ENCODE data around the gene ISYNA1.

Gene ISYNA1

DNA sequence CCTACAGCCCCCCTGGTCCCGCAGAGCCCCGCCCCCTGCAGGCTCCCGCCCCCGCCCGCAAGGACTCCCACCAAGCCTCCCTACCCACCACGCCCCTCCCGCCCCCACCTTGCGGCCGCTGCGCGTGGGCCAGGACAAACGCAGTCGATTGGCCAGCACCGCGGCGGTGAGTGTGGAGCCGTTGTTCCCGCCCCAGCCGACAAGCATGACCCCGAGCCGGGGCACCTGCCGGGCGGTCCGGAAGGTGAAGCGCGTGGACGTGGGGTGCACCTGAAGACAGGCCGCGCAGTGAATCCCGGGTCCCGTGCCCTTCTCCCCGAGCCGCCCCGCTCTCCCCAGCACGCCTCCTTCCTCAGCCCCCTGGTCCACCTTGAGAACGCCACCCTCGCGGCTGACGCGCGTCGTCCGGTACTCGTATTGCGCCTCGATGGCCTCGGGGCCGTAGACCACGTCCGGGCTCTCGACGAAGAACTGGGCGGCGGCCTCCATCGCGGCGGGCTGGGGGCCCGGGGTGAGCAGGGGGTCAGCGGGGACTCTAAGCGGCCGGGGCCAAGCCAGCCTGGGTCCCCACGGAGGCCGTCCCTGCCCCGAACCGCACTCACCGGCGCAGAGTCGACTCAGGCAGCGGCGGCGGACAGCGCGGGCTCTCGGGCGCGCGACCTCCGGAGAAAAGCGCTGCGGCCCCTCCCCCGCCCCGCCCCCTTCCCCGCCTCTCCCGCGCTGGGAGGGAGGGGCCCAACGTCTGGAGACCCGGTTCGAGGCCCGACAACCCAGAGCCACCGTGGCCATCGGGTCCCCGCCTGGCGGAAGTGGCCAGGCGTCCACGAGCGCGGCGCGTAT, at the start of gene ISYNA1:
Gene ISYNA1, minus strand, starts transcription at position 643 of the 840 bp plus-strand sequence. Its CDS starts 154 bp downstream, at position 489.
- peak within 1 kb of the TSS; percentile 50 for H3K27ac ChIP-seq
- no peak for DNase-seq (ENCODE audit: low read depth, low spot score)

DNA sequence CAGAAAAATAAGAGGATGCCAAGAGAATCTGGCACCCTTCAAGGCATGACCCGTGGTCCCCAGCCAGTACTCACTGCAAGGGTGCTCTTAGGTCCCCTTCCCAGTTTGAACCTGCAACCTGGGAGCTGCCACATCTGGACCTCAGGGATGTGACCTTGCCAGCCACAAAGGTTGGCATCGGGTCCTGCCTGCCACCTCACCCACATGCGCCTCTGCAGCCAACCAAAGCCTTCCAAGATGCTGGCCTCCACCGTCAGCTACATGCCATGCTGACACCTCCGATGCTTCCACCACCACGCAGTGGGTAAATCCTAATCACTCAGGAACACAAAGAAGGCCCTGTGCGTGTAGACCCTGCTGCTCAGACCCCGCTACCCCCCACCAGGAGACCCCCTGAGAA, 48.8 kb upstream of the ISYNA1 start:
- no peak overlapping the region for H3K27ac ChIP-seq
- no peak for DNase-seq (ENCODE audit: low read depth, low spot score)

DNA sequence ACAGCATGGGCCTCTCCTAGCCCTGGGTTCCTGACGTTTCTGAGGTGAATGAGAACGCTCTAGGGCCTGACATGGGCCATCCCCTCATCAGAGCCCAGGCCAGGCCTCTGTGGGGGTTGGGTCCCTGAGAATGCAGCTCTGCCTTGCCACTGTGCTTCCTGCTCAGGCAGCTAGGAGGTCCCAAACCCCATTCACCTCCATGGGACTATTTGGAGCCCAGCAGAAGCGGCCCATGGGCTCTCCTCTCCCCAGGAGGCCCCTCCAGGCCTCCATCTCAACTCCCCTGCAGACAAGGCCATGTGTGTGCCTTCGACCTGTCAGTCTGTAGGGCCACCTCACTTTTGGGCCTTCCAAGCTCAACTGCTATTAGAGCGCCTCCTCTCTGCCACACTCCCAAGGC, 47.1 kb upstream of the ISYNA1 start:
- DNase-seq (ENCODE audit: low read depth, low spot score) = no peak
- H3K27ac ChIP-seq = no peak overlapping the region

DNA sequence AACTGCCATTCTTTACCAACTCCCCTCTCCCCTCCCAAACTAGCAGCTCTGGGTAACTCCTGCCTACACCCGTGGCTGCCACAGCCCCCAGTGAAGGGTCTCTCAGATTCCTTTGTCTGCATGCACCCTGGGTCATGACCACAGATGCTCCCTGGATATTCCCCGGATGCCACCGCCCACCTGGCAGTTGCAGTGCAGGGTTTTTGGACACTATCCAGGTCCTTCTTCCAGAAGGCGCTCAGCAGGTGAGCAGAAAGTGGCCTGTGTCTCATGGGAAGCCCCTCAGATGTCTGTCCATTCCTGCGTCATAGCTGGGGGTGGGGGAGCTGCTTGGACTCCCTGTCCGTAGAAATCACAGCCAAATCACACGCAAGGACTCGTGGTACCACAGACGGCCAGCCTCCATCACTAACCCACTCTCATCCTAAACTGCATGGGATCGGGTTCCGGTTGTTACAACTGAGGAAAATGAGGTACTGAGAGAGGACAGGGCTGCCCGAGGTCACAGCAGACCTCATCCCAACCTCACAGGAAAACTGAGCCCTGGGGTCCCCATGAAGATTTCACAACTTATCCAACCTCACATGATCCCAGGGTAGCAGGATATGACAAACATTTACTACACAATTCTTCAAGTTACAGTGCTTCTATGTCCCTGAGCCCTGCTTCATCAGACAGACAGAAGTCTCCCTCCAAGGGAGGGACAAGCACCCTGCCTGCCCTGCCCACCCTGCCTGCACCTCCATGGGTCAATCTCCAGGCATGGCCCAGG, 45.4 kb upstream of the ISYNA1 start:
- no peak overlapping the region for H3K27ac ChIP-seq
- DNase-seq (ENCODE audit: low read depth, low spot score) = no peak

DNA sequence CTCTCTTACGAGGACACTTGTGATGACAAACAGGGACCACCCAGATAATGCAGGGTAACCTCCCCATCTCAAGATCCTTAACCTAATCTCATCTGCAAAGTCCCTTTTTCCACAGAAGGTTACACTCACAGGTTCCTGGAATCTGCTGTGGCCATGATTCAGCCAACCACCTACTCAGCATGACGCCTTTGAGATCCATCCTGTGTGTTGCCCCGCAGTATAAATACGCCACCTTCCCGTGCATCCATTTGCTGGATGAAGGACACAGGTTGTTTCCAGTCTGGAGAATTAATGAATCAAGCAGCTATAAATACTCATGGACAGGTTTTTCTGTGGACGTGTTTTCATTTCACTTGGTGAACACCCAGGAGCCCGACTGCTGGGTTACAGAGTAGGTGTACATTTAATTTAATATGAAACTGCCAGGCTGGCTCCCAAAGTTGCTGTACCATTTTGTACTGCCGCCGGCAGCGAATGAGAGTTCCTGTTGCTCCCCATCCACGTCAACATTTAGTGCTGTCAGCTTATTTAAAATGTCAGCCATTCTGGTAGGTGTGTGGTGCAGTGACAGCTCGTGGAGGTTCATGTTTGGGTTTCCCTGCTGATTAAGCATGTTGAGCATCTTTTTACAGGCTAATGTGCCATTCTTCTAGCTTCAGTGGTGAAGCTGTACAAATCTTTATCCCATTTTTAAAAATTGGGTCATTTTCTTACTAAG, 43.7 kb upstream of the ISYNA1 start:
- no peak overlapping the region for H3K27ac ChIP-seq
- no peak for DNase-seq (ENCODE audit: low read depth, low spot score)

DNA sequence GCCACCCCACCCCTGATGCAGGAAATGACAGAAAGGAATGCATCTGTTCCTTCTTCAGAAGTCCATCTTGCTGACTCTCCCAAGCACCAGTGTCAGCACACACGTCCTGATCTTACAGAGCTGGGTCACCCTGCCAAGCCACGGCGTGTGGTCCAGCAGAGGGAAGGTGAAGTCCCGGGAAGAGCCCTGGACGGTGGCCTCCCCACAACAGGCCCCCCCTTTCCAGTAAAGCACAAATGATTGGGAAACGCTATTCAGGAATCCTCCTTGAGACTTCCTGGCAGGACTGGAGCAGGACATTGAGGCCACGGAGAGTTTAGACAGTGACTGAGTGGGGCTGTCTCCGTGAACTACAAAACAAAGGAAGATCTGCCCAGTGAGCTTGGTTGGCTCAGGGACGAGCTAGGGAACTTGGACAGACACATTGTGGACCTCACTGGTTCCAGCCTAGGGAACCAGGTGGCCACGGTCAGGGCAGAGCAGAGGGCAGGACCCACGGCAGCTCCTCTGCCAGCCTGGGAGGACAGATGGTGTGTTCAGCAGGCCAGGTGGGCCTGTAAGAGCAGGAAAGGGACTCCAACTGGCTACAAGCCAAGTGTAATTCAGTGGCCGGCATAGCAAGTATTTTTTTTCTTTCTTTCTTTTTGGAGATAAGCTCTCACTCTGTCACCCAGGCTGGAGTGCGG, 42.2 kb upstream of the ISYNA1 start:
- DNase-seq (ENCODE audit: low read depth, low spot score) = no peak
- peak overlapping the region; percentile 65 for H3K27ac ChIP-seq

DNA sequence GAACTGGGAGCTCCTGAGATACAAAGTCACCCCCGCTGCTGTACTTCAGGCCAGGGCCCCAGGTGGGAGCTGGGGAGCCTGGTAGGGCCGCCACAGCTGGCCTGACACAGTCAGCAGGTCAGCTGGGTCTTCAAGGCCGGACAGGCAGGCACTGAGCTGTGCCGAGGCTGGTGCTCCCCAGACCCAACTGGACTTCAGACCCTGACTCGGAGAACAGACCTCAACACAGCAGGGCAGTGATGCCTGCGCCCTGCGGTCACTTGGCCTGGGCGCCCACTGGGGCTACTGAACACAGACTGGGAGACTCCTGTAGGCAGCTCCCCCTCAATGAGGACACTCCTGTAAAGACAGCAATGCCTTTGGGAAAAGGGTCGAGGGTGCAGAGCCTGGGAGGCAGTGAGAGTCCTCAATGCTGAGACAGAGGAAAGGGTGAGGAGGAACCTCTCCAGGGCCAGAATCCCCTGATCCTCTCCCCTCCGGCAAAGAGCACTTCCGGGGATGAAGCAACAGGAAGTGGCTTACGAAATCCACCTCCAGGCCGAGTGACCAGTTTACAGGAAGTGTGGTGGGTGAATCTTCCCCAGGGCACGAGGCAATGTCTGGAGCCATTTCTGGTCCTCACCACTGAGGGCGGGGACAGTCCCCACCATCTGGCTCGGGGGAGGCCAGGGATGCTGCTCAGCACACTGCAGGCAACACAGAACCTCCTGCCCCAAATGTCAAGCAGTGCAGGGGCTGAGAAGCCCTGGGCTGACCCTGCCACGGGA, 40.8 kb upstream of the ISYNA1 start:
- peak overlapping the region; percentile 65 for H3K27ac ChIP-seq

DNA sequence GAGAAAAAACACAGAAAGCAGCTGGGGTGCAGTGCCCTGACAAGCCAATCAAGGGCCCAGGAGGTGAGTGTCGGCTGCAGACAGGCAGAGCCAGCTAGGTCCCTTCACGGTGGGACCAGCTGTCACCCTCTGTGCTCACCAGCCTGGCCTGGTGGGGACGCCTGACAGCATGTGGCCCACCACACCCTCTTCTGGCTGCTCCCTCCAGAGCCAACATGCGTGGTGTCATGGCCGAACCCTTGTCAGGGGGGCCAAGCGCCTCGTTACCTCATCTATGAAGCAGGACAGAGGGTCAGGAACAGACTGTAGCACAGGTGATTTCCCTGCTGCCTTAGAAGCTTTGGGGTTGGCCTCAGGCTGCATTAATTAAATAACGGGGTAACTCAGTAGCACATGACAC, 40.0 kb upstream of the ISYNA1 start:
- DNase-seq (ENCODE audit: low read depth, low spot score) = no peak
- peak overlapping the region; percentile 65 for H3K27ac ChIP-seq

More for the DNA sequence above, 40.8 kb upstream of the ISYNA1 start:
- DNase-seq (ENCODE audit: low read depth, low spot score) = no peak

DNA sequence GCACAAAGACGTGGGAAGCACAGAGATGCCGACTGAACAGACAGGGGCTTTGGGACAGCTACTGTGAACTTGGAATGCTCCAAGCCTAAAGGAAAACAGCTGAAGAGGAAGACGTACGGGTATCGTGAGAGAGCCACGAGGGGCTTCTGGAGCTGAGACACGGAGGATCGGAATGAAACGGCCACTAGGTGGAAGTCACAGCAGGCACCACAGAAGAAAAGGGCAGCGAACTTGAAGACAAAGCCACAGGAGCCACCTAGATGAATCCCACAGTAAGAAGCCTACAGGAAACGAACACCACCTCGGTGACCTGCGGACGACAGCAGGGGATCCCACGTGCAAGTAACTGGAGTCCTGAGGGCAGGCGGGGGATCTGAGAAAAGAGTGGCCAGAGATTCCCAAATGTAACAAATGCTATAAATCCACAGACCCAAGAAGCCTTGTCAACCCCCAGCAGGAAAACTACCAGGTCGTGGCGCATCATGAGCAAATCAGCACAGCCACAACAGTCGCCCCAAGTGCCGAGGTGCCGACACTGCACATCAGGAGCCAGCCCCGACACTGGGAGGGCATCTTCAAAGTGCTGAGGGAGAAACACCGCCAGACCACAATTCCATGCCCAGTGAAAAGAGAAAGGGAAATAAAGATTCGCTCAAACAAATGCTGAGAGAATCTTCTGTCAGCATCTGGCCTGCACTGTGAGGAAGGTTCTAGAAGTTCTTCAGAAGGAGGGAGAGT, 39.3 kb upstream of the ISYNA1 start:
- no peak for DNase-seq (ENCODE audit: low read depth, low spot score)

DNA sequence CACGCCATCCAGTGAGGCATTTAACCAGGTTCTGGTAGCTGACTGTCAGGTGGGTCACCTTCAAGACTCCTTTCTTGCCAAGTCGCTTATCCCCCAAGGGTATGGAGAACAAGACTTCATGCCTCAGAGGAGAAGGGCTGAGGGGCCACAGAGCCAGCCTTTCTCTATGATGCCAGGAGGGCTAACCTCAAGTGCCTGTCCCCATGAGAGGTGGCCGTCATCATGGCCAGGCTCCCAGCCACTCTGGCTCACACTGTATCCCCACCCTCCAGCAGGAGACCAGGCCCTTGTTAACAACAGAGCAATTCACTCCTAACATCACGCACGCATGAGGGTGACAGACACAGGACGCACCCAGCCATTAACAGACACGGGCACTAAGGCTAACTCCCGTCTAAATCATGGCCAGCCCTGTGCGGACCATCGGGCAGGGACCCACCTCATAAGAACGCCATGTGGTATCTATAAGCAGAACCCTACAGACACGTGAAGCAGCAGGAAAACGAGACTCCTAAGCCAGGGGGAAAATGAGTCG, 38.6 kb upstream of the ISYNA1 start:
- no peak overlapping the region for H3K27ac ChIP-seq
- no peak for DNase-seq (ENCODE audit: low read depth, low spot score)

More for the DNA sequence above, 39.3 kb upstream of the ISYNA1 start:
- no peak overlapping the region for H3K27ac ChIP-seq

DNA sequence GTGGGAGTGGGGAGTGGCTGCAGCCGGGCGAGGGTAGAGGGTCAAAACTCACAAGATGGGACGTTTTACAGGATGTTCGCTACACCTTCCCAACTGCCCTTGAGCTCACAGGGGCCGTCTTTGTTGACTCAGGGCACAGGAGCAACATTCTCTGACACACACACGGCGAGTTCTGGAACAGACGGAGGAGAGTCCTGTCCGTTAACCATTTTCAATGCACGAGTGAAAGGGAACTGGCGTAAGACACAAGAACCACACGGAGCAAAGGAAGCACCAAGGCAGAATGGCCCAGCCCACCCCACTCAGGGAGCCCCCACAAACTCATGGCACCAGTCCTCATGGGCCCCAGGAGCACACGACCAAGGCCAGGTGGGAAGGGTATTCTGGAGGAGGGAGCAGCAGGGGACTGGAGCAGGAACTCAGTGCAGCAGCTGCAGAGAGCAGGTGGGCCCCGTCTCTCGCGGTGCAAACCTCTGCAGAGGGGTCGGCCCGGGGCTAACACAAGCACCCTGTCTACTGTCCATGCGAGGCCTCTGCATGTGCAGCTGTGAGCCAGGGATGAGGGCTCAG, 37.9 kb upstream of the ISYNA1 start:
- H3K27ac ChIP-seq = no peak overlapping the region
- no peak for DNase-seq (ENCODE audit: low read depth, low spot score)

DNA sequence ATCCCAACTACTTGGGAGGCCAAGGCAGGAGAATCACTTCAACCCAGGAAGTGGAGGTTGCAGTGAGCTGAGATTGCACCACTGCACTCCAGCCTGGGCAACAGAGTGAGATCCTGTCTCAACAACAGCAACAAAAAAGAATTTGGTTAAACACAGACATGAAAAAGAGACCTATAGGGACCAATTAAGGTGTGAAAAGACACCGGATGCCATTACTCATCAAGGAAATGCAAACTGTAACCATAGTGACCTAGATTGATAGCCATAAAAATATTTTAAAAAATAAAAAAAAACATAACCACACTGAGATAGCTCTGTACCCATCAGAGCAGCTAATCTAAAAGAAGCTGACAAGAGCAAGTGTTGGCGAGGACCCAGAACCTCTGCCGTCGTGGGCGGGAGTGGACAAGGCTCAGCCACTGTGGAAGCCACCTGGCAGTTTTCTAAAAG, 37.1 kb upstream of the ISYNA1 start:
- DNase-seq (ENCODE audit: low read depth, low spot score) = no peak
- H3K27ac ChIP-seq = no peak overlapping the region

DNA sequence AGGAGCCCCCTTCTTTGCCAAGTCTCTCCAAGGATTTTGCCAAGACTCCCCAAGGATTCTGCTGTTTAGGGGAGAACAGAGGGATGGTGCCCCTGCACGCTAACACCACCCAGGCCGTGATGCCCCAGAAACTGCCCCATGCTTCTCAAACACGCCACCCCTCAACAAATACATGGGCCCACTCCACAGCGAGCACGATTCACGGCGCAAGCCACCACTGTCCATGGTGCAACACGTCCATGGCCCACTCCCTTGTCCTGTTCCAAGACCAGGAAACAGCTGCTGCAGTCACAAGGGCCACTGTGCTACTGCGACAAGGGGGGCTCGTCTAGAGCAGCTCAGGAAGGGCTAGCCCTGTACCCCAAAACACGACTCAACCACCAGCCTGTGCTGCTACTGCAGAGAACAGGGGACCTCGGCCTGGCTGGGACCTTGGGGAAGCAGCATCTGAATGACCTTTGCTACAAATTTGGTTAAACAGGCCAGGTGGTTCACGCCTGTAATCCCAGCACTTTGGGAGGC, 36.5 kb upstream of the ISYNA1 start:
- H3K27ac ChIP-seq = no peak overlapping the region
- no peak for DNase-seq (ENCODE audit: low read depth, low spot score)

DNA sequence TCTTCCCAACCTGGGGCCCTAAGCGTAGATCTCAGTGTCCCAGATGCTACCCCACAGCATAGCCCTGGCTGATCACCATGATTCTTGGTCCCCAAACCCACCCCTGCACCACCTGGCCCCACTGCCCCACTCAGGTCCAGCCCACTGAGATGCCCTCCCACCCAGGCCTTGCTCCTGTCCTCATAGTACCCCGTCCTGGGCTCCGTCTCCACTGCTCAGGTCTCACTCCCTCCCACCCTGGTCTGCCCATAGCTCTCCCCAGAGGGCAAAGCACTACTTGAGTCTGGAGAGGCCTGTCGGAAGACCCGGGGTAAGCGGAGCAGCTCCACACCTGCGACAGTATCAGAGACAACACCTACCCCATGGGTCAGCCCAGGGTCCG, 35.8 kb upstream of the ISYNA1 start:
- no peak overlapping the region for H3K27ac ChIP-seq
- DNase-seq (ENCODE audit: low read depth, low spot score) = no peak

DNA sequence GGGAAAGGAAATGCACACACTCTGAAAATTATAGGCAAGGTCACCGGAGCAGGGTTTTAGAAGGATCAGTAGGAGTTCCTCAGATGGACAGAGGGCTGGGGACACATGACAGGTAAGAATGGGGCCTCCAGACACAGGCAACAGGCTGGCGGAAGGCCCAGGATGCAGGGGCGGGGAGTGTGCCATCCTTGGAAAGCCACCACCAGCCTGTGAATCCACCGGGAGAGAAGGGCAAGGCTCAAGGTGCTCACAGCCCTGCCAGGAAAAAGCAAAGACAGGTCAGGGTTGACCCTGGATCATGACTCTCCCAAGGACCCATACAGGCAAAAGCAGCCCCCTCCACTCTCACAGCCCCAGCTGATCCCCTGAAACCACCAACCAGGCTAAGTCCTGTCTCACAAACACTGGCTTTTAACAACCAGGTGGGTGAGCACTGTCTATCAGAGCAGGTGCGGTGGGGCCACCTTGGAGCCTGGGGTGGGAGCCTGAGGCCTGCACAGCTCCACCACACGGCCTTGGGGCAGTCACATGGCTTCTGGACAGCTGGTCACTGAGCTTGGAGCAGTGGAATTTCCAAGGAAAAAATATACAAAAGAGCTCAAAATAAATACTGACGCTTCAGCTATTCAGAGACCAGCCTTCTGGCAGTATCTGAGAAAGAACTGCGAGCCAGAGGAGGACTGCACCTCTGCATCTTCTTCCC, 35.2 kb upstream of the ISYNA1 start:
- DNase-seq (ENCODE audit: low read depth, low spot score) = no peak
- H3K27ac ChIP-seq = no peak overlapping the region

DNA sequence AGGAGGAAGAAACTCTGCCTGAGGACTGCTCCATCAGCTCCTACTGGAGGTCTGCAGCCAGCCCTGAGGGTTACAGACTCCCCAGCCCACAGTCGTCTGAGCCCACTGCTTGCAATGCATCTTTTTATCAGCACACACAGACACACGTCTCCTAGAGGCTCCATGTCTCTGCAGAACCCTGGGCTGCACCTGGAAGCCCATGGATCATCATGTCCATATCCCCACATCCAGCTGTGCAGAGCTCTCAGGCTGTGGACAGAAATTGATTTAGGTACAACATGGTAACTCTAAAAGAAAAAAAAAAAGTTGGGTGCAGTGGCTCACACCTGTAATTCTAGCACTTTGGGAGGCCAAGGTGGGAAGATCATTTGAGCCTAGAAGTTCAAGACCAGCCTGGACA, 32.9 kb upstream of the ISYNA1 start:
- no peak for DNase-seq (ENCODE audit: low read depth, low spot score)
- H3K27ac ChIP-seq = no peak overlapping the region

DNA sequence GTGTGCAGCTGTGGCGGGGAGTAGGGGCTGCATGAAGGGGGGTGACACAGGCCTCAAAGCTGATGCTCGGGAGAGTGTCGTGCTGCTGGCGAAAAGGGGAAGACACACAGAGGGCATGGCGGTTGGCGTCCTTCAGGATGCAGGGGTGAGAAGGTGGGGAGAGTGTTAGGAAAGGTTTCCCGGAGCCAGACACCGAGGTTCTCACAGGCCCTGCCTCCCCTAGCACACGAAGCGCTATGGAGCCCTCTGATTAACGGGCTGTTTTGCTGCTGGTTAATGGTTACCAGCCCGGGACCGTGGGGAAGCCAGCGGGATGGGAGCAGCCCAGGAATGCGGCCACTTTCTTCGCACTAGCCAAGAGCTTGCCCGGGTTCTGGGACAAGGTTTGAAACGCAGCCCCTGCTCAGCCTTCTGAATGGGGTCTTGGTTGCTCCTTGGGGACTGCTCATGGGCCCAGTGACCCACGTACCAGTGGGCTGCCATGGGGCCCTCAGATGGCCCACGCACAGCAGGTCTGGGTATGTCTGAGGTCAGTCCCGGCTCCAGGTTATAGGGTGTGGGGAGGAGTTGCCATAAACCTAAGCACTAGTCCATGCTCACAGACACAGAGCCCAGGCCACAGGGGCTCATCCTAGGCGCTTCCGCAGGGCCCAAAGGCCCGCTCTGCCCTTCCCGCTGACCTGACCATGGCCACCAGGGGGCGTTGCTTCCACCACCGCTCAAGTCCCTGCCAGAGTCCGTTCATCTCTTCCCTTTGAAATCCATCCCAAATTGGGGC, 31.3 kb upstream of the ISYNA1 start:
- no peak for DNase-seq (ENCODE audit: low read depth, low spot score)
- no peak overlapping the region for H3K27ac ChIP-seq

Data from epithelial cell of prostate (primary cell).